K562 (cell line): Measurements from ENCODE around the gene CELF4. TPM values are rescaled to one million over a fixed set of nuclear protein-coding genes. Genes with fewer than 3 reads are reported as not detected.

Source experiments
- ATAC-seq: fragments of 200-7000 bp; cut with Tn5 transposase; 3 replicates; pipeline ENCODE4 v1.9.1; 2020; ENCODE audit warnings: moderate library complexity
- BruUV-seq: library from RNA; stranded (reverse); fragments of 400-500 nt; replicated peaks from 2 replicates; lab custom pipeline; 2021; lab: Mats Ljungman, UMichigan
- CTCF ChIA-PET: fragments of 300-600 bp; formaldehyde crosslinking; extraction: SDS; loops from one replicate; lab custom pipeline; 2021; ENCODE audit warnings: low intra/inter-chr PET ratio; lab: Yijun Ruan, JAX
- POLR2A ChIA-PET: fragments of 300-600, 350-650 bp; sonication (Branson Sonifier 250); formaldehyde crosslinking; extraction: SDS; loops from one replicate; lab custom pipeline; 2021; ENCODE audit warnings: antibody characterized with exemption, inconsistent platforms; lab: Yijun Ruan, JAX
- DNase-seq, 4 experiments: peaks; one replicate each; pipeline versions ENCODE4 v3.0.0 to v3.0.0-alpha.2; 2011 to 2018; ENCODE audit warnings: low spot score in 3 of 4, mixed read lengths in 3 of 4; ENCODE audit errors: extremely low read depth in 1 of 4
- FAIRE-seq: peaks from 2 replicates; lab custom pipeline; 2011; peaks lifted over from hg19 to GRCh38; lab: Jason Lieb, UNC
- H2AFZ ChIP-seq: 2 replicates; pipeline ENCODE4 v1.6.0; 2011; ENCODE audit warnings: low read depth, low read length, control low read depth, inconsistent platforms
- H3K27ac ChIP-seq: fragments of 200-600 bp; 3 replicates; pipeline ENCODE4 v1.8.0; 2011; ENCODE audit warnings: low read depth, mild to moderate bottlenecking, control low read depth, inconsistent platforms, low read length, moderate library complexity, mixed read lengths; ENCODE audit errors: extremely low read depth
- H3K27me3 ChIP-seq, 2 experiments: fragments of 300-600 bp in 1 of 2; 2 replicates in 1 of 2; 3 replicates in 1 of 2; pipeline versions ENCODE4 v1.6.0 to v1.8.0; 2011; ENCODE audit warnings: inconsistent platforms in 2 of 2, low read length in 2 of 2, mild to moderate bottlenecking in 1 of 2, mixed read lengths in 1 of 2, moderate library complexity in 1 of 2; ENCODE audit not compliant: control insufficient read depth in 2 of 2, insufficient read depth in 2 of 2
- H3K36me3 ChIP-seq: fragments of 300-600 bp; 3 replicates; pipeline ENCODE4 v1.8.0; 2011; ENCODE audit warnings: mild to moderate bottlenecking, low read length, inconsistent platforms; ENCODE audit not compliant: control insufficient read depth, insufficient read depth
- H3K4me1 ChIP-seq, 2 experiments: fragments of 200-600 bp in 1 of 2; replicated peaks in 1 of 2; 2 replicates in 1 of 2; 3 replicates in 1 of 2; pipeline versions ENCODE4 v1.5.1 to v1.8.0; 2011; ENCODE audit warnings: inconsistent platforms in 2 of 2, low read length in 2 of 2, mild to moderate bottlenecking in 1 of 2, mixed read lengths in 1 of 2, moderate library complexity in 1 of 2; ENCODE audit not compliant: control insufficient read depth in 2 of 2, insufficient read depth in 2 of 2
- H3K4me2 ChIP-seq: 2 replicates; pipeline ENCODE4 v1.6.1; 2011; ENCODE audit warnings: low read length, control low read depth, inconsistent platforms, mixed read lengths; ENCODE audit not compliant: insufficient read depth
- H3K4me3 ChIP-seq: fragments of 200-600 bp; sonication (generic), shearing (Covaris generic); 2 replicates; pipeline ENCODE4 v1.5.1; 2016; ENCODE audit warnings: control low read depth, inconsistent platforms
- H3K79me2 ChIP-seq: fragments of 200-600 bp; 3 replicates; pipeline ENCODE4 v1.8.0; 2011; ENCODE audit warnings: low read length, inconsistent platforms; ENCODE audit not compliant: control insufficient read depth, insufficient read depth
- H3K9ac ChIP-seq, 2 experiments: 2 replicates each; pipeline versions ENCODE4 v1.6.0 to v1.6.1; 2011; ENCODE audit warnings: low read depth in 2 of 2, low read length in 2 of 2, control low read depth in 1 of 2, inconsistent platforms in 1 of 2, mild to moderate bottlenecking in 1 of 2, mixed read lengths in 1 of 2; ENCODE audit not compliant: insufficient read depth in 1 of 2
- H3K9me1 ChIP-seq: one replicate; pipeline ENCODE4 v1.6.0; 2011; ENCODE audit warnings: inconsistent platforms, mild to moderate bottlenecking, low read length, moderate library complexity; ENCODE audit not compliant: control insufficient read depth, insufficient read depth
- H3K9me3 ChIP-seq: replicated peaks from 2 replicates; pipeline ENCODE4 v1.5.1; 2011; ENCODE audit warnings: low read depth, low read length, inconsistent platforms; ENCODE audit not compliant: control insufficient read depth, insufficient read depth
- H4K20me1 ChIP-seq: replicated peaks from 2 replicates; pipeline ENCODE4 v1.6.1; 2011; ENCODE audit warnings: low read length, inconsistent platforms, mixed read lengths; ENCODE audit not compliant: control insufficient read depth, insufficient read depth
- TARDBP ChIP-seq: fragments of 450-650 bp; IDR thresholded peaks from 2 replicates; pipeline ENCODE4 v1.6.1; 2016
- whole genome bisulfite sequencing: fragments of 100-300 bp; shearing (Covaris generic); methylation state at CpG from one replicate; pipeline ENCODE4 v1.1.6; 2016; ENCODE audit warnings: low coverage, mixed read lengths; ENCODE audit not compliant: insufficient coverage; ENCODE audit errors: missing lambda C conversion rate; 5-methylcytosine and 5-hydroxymethylcytosine counted together
- in situ Hi-C: fragments of 300-500 bp; cut with MboI; formaldehyde crosslinking; loops from 4 replicates; pipeline ENCODE4 v1.15.0; 2018; ENCODE audit warnings: inconsistent platforms, mixed read lengths
- intact Hi-C: fragments of 100-400 bp; cut with micrococcal nuclease; formaldehyde crosslinking; loops from 2 replicates; pipeline ENCODE4 v1.14.2; 2022
- polyA plus RNA-seq, 8 experiments: library from polyadenylated mRNA; depleted of rRNA in 4 of 8; stranded (reverse) in 5 of 8; unstranded in 3 of 8; fragments of >200 nt; fragmentation: Nextera tagmentation in 2 of 8; fragmentation: Illumina TruSeq in 1 of 8; extraction: Ambion mirVana in 2 of 8; extraction: Trizol in 1 of 8; gene quantifications; 2 replicates each; pipeline versions ENCODE4 v1.2.1 to v1.2.3, GENCODE V29; 2011 to 2014; ENCODE audit warnings: inconsistent platforms in 1 of 8, missing spikeins in 1 of 8
- total RNA-seq, 7 experiments: library from RNA; depleted of rRNA in 6 of 7; stranded (reverse); fragments of >200 nt in 6 of 7; fragmentation: Illumina TruSeq in 2 of 7; extraction: Trizol in 2 of 7; gene quantifications; 2 replicates each; pipeline versions ENCODE4 v1.2.1 to v1.2.3, GENCODE V29; 2011 to 2021; ENCODE audit warnings: low replicate concordance in 1 of 7
- TF ChIP-seq, protein P1 (sequence below): fragments of 200-800 bp; sonication (Bioruptor generic); IDR thresholded peaks from 2 replicates; pipeline ENCODE4 v1.6.1; 2017; ENCODE audit warnings: missing genetic modification characterization, missing compliant biosample characterization

CELF4 gene
- total and polyA plus RNA-seq, 9 of the 15 experiments (the other 6 are each of a cell fraction or from before 2014, with no cell fraction given): 0.04 to 0.24 (median 0.07) TPM; not detected in 3

- H3K4me1 ChIP-seq: no peaks in the 10 kb centered on the region
- H3K4me2 ChIP-seq: no peak overlapping the region
- H3K36me3 ChIP-seq: no peaks in the 10 kb centered on the region
- in situ Hi-C loops: no loop called here
- no peaks in the 10 kb centered on the region for H4K20me1 ChIP-seq
- no peaks in the 10 kb centered on the region for H3K79me2 ChIP-seq
- ATAC-seq (no peak), DNase-seq (no peak), FAIRE-seq (no peak)
- no TSS peak for BruUV-seq
- H3K27ac ChIP-seq: no peak overlapping the region
- ChIA-PET POLR2A (interaction anchor here (0.6 kb wide), 1 partner anchor 400 kb away, joined by 3 read pairs; no protein-coding TSS in a partner anchor), CTCF (no interaction called here)
- H3K9ac ChIP-seq: no peak overlapping the region
- WGBS: 1% methylated on average over 20 of the region's 23 CpGs
- H2AFZ ChIP-seq: no peak overlapping the region
- H3K27me3 ChIP-seq: peaks cover 0 to 25% of the 10 kb centered on the region in 2 experiments; a peak in 1 of 5 replicates
- no peaks in the 10 kb centered on the region for H3K9me1 ChIP-seq
- no peaks in the 10 kb centered on the region for H3K9me3 ChIP-seq
- no peak overlapping the region for H3K4me3 ChIP-seq
- intact Hi-C loops: no loop called here
- TF ChIP-seq TARDBP: no peak
- TF ChIP-seq, protein P1, sequence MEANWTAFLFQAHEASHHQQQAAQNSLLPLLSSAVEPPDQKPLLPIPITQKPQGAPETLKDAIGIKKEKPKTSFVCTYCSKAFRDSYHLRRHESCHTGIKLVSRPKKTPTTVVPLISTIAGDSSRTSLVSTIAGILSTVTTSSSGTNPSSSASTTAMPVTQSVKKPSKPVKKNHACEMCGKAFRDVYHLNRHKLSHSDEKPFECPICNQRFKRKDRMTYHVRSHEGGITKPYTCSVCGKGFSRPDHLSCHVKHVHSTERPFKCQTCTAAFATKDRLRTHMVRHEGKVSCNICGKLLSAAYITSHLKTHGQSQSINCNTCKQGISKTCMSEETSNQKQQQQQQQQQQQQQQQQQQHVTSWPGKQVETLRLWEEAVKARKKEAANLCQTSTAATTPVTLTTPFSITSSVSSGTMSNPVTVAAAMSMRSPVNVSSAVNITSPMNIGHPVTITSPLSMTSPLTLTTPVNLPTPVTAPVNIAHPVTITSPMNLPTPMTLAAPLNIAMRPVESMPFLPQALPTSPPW (CRISPR knock-in tag): peak; percentile 31; the same call in 1 of the 2 replicates
Observed at GRCh38 chr18:37334631-37335408, 230.8 kb downstream of the CELF4 start.
